Pulmonary artery endothelial cell (primary cell): Measurements from ENCODE around the gene NLRP8. TPM values are rescaled to one million over a fixed set of nuclear protein-coding genes. Genes with fewer than 3 reads are reported as not detected.
"Not testable (repeated sequence)": the region's sequence is repeated elsewhere in the genome, so short reads cannot be mapped to it uniquely, and the experiment has no call there.

ENCODE experiments used
- DNase-seq: peaks from one replicate; pipeline ENCODE4 v3.0.0-alpha.2; 2011; ENCODE audit warnings: low read depth, low spot score
- total RNA-seq: library from RNA; depleted of rRNA; stranded (reverse); fragments of >200 nt; gene quantifications from 2 replicates; pipeline ENCODE4 v1.2.3, GENCODE V29; 2014

NLRP8 gene
- total RNA-seq, 1 donor from 2014 or later: not detected

- DNase-seq: no peak
Measured at GRCh38 chr19:55973982-55974381, 26.4 kb downstream of the NLRP8 start.

DNA sequence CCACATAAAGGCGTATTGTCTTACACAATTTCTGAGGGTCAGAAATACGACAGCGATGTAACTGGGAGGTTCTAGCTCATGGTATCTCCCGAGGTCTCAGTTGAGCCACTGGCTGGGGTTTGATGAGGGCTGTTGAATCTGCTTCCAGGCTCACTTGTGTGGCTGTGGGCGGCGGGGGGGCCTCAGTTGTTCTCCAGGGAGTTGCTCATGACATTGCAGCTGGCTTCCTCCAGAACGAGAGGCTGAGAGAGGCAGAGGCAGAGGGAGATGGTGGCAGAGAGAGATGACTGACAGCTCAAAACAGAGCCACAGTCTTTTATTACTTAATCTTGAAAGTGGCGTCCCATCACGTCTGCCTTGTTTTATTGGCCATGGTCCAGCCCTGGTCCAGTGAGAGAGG, 32.8 kb downstream of the NLRP8 start:
- DNase-seq: no peak

GRCh38 chr19:55985254-55985653, 37.6 kb downstream of the NLRP8 start:
- DNase-seq: no peak

- no peak for DNase-seq
Measured at GRCh38 chr19:55986487-55986886, 38.9 kb downstream of the NLRP8 start, which contains the start of gene NLRP5. Gene NLRP5 (plus strand): TSS chr19:55986775.

DNA sequence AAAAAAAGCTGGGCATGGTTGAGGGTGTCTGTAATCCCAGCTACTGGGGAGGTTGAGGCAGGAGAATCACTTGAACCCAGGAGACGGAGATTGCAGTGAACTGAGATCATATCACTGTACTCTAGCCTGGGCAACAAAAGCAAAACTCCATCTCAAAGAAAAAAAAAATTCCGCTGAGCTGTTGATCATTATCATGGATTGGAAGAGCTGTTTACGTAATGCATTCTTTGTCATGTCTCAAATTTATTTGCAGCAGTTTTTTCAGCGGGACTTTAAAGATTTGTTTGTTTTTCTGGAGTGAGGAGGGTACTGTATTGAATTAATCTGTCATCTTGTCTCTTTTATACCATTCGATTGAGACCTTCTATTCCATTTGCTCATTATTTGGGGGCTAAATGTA, 43.2 kb downstream of the NLRP8 start:
- no peak for DNase-seq

GRCh38 chr19:55993492-55993891, 45.9 kb downstream of the NLRP8 start:
- DNase-seq: no peak

GRCh38 chr19:56014765-56015164, 67.1 kb downstream of the NLRP8 start:
- no peak for DNase-seq

DNA sequence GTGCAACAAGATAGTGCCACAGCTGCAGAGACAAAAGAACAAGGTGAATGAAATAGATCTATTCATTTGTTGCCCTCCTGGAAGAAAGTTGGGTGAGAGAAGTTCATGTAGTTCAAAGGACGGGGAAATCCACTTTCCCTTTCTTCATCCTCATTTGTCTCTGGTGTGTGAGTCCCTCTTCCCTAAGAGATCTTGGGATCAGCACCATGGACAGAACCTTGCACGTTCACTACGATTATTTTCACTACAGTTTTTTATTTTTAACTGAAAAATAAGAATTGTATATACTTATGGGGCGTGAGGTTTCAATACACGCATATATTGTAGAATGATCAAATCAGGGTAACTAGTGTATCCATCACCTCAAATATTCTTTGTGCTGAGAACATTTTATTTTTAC, 68.1 kb downstream of the NLRP8 start:
- no peak for DNase-seq

- DNase-seq: not testable (repeated sequence)
Measured at GRCh38 chr19:56019325-56019724, 71.7 kb downstream of the NLRP8 start.

DNA sequence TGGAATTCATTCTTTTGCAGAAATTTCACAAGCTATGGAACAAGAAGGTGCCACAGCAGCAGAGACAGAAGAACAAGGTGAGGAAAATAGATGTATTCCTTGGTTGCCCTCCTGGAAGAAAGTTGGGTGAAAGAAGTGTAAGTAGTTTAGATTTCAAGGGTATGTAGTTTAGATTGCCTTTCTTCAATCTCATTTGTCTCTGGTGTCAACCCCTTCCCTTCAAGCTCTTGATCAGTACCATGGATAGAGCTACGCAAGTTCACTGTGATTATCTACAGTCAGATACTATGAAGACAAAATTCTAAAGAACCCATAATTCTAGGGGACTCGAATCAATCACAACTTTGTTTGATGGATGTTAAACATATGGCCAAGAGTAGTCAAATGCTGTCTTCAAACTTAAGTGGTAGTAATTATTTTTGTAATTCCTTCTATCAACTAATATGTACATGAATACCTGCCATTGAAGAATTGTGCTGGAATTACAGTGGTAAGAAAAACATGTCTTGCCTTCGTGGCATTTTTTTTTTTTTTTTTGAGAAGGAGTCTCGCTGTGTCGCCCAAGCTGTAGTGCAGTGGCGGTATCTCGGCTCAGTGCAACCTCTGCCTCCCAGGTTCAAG, 72.8 kb downstream of the NLRP8 start:
- DNase-seq: not testable (repeated sequence)

DNA sequence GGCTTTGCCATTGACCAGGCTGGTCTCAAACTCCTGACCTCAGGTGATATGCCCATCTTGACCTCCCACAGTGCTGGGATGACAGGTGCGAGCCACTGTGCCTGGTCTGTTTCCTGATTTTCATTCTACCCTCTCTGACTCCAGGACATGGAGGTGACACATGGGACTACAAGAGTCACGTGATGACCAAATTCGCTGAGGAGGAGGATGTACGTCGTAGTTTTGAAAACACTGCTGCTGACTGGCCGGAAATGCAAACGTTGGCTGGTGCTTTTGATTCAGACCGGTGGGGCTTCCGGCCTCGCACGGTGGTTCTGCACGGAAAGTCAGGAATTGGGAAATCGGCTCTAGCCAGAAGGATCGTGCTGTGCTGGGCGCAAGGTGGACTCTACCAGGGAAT, 79.1 kb downstream of the NLRP8 start:
- DNase-seq: no peak

Other genes starting within 250 kb of the NLRP8 start
- under 0.01 TPM in 1 of 2 replicates, not detected in the other for gene NLRP9, start 209.4 kb upstream of the NLRP8 start, total RNA-seq
- 0.11 and 0.13 TPM in 2 replicates for gene RFPL4A, start 188.7 kb upstream of the NLRP8 start, total RNA-seq
- gene RFPL4AL1, start 178.7 kb upstream of the NLRP8 start, total RNA-seq: 0.21 TPM in 1 of 2 replicates, not detected in the other
- not detected in 2 replicates for gene NLRP11, start 115.8 kb upstream of the NLRP8 start, total RNA-seq
- gene NLRP4, start 111.3 kb upstream of the NLRP8 start, total RNA-seq: not detected in 2 replicates
- not detected in 2 replicates for gene NLRP13, start 15.5 kb upstream of the NLRP8 start, total RNA-seq
- not detected in 2 replicates for gene NLRP5, start 38.9 kb downstream of the NLRP8 start, total RNA-seq
- 36.5 and 39.2 TPM in 2 replicates for gene ZNF787, start 173.5 kb downstream of the NLRP8 start, total RNA-seq
- gene ZNF444, start 193.5 kb downstream of the NLRP8 start, total RNA-seq: 15.5 and 16.0 TPM in 2 replicates
- not detected in 2 replicates for gene GALP, start 228.2 kb downstream of the NLRP8 start, total RNA-seq
- not detected in 2 replicates for gene ZSCAN5B, start 250.0 kb downstream of the NLRP8 start, total RNA-seq